Activated CD4-positive, alpha-beta T cell treated with anti-CD3 and anti-CD28 coated beads, Interleukin-2, amount 10 ng/mL, durations not matched to agents 7 days and 5 days (primary cell): Measurements from ENCODE around the gene DZIP1L. TPM values are rescaled to one million over a fixed set of nuclear protein-coding genes. Genes with fewer than 3 reads are reported as not detected.
"Not testable (repeated sequence)": the region's sequence is repeated elsewhere in the genome, so short reads cannot be mapped to it uniquely, and the experiment has no call there.

Source experiments
- CTCF ChIA-PET: fragments of 350-600 bp; sonication (Branson Sonifier 250); formaldehyde crosslinking; loops from one replicate; lab custom pipeline; 2021; ENCODE audit warnings: antibody characterized with exemption; lab: Charles Lee
- POLR2A ChIA-PET: fragments of 350-600 bp; sonication (Branson Sonifier 250); formaldehyde crosslinking; loops from one replicate; lab custom pipeline; 2021; ENCODE audit warnings: antibody characterized with exemption; lab: Charles Lee
- DNase-seq: peaks from one replicate; pipeline ENCODE4 v3.0.0-alpha.2; 2020
- H3K27ac Mint-ChIP-seq: one replicate; pipeline ENCODE4 v1.8.0; 2021; ENCODE audit warnings: mild to moderate bottlenecking, moderate library complexity, mixed read lengths
- H3K27me3 Mint-ChIP-seq: one replicate; pipeline ENCODE4 v1.8.0; 2021; ENCODE audit warnings: mixed read lengths
- H3K36me3 Mint-ChIP-seq: one replicate; pipeline ENCODE4 v1.8.0; 2021; ENCODE audit warnings: low read depth, mixed read lengths
- H3K4me1 Mint-ChIP-seq: one replicate; pipeline ENCODE4 v1.8.0; 2021; ENCODE audit warnings: mixed read lengths
- H3K4me3 Mint-ChIP-seq: one replicate; pipeline ENCODE4 v1.8.0; 2021; ENCODE audit warnings: mild to moderate bottlenecking, moderate library complexity, mixed read lengths
- H3K9me3 Mint-ChIP-seq: one replicate; pipeline ENCODE4 v1.8.0; 2021; ENCODE audit warnings: mixed read lengths
- total RNA-seq, 2 experiments: library from RNA; stranded (reverse); gene quantifications; one replicate each; pipeline ENCODE4 v1.2.3, GENCODE V29; 2021

DZIP1L gene
- total RNA-seq, 2 experiments from 2014 or later = 0.37 to 0.40 TPM

DNA sequence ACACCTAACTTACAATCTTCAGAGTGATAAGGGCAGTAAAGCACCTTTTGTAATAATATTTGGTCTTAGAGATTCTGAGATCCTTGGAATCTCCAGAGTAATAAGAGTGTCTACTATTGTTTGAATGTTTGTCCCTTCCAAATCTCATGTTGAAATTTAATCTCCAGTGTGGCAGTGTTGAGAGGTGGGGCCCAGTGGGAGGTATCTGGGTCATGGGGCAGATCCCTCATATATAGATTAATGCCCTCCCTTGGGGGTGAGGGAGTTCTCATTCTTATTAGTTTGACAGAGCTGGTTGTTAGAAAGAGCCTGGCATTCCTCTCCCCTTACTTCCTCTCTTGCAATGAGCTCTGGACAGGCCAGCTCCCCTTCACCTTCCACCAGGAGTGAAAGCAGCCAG is 16.0 kb downstream of the DZIP1L start:
- no peak overlapping the region for H3K27ac Mint-ChIP-seq
- H3K4me3 Mint-ChIP-seq = no peak overlapping the region
- CTCF ChIA-PET = interaction anchor here (1.3 kb wide), 1 partner anchor 19 kb away, joined by 5 read pairs; no protein-coding TSS in a partner anchor
- no peak for DNase-seq
- H3K4me1 Mint-ChIP-seq = no peaks in the 10 kb centered on the region
- POLR2A ChIA-PET = no interaction called here
- peaks cover 16% of the 10 kb centered on the region for H3K27me3 Mint-ChIP-seq
- H3K36me3 Mint-ChIP-seq = no peaks in the 10 kb centered on the region
- no peaks in the 10 kb centered on the region for H3K9me3 Mint-ChIP-seq

DNA sequence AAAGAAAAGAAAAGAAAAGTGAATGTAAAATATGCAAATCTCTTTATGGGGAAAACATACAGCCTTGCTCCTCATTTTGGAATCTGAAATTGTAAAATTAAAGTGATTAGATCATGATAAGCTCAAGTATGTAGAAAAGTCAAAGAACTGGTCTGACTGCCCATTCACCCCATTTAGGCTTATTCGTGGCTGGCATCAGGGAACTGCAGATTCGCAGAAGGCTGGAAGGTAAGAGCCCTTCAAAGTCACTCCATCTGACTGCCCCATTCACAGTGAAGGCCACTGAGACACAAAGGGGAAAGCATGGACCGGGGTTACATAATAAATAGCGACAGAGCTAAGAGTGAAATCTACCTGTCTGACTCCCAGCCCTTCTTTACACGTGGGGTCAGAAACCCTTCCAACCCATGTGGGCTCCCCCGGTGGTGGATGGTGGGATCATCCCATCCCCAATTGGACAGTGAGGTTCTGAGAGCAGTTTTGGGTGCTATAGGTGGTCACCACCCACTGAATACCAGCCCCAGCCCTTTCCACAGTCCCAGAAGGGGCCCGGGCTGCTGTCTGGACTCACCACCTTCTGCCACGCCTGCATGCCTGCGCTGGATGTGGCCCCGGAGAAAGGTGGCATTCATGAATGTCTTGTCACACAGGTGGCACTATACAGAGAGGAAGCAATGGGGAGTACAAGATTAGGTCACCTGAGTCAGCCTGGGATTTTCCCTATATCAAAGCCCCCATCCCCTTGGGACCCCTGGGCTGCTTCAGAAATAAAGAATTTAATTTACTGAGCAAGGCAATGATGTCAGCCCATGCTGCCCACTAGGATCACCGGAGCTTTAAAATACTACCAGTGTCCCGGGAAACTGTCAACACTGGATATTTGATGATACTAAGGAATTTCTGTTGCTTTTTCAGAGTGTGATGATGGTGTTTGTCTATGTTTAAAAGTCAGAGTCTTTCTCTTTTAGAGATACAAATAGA is 17.9 kb downstream of the DZIP1L start:
- Mint-ChIP-seq H3K36me3 (no peaks in the 10 kb centered on the region), H3K4me1 (no peaks in the 10 kb centered on the region), H3K9me3 (peaks cover 3% of the 10 kb centered on the region), H3K27me3 (peaks cover 20% of the 10 kb centered on the region), H3K4me3 (no peak overlapping the region), H3K27ac (no peak overlapping the region)
- ChIA-PET POLR2A (no interaction called here), CTCF (no interaction called here)
- DNase-seq = no peak

DNA sequence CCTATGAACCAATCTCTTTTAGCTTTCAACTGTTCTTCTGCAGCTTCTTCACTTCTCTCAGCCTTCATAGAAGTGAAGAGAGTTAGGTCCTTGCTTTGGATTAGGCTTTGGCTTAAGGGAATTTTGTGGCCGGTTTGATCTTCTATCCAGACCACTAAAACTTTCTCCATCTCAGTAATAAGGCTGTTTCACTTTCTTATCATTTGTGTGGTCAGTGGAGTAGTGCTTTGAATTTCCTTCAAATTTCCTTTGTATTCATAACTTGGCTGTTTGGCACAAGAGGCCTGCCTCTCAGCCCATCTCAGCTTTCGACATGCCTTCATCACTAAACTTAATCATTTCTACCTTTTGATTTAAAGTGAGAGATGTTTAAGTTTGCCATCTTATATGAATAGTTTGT is 21.7 kb downstream of the DZIP1L start:
- ChIA-PET POLR2A (no interaction called here), CTCF (interaction anchor here (0.6 kb wide), 1 partner anchor 304 kb away, joined by 3 read pairs; no protein-coding TSS in a partner anchor)
- no peak for DNase-seq
- Mint-ChIP-seq H3K36me3 (no peaks in the 10 kb centered on the region), H3K27ac (no peak overlapping the region), H3K4me1 (no peaks in the 10 kb centered on the region), H3K27me3 (peaks cover 22% of the 10 kb centered on the region), H3K4me3 (no peak overlapping the region), H3K9me3 (peaks cover 3% of the 10 kb centered on the region)

DNA sequence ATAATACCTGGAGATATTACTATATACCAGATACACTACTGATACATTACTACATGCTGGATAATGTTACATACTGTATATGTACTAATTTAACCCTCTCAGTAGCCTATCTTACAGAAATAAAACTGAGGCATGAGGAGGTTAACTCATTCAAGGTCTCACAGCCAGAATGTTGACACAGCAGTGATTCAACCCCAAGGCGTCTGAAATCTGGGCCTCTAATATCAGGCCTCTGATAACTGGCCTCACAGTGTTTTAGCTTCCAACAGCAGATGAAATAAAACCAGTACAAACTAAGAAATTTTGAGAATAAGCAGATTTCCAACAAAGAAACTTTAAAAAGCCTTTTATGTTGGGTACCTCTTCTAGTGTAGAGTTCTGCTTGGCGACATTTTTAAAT is 23.4 kb downstream of the DZIP1L start:
- ChIA-PET CTCF (no interaction called here), POLR2A (no interaction called here)
- Mint-ChIP-seq H3K27me3 (peaks cover 28% of the 10 kb centered on the region), H3K4me3 (no peak overlapping the region), H3K4me1 (no peaks in the 10 kb centered on the region), H3K9me3 (peaks cover 3% of the 10 kb centered on the region), H3K27ac (no peak overlapping the region), H3K36me3 (no peaks in the 10 kb centered on the region)
- no peak for DNase-seq

DNA sequence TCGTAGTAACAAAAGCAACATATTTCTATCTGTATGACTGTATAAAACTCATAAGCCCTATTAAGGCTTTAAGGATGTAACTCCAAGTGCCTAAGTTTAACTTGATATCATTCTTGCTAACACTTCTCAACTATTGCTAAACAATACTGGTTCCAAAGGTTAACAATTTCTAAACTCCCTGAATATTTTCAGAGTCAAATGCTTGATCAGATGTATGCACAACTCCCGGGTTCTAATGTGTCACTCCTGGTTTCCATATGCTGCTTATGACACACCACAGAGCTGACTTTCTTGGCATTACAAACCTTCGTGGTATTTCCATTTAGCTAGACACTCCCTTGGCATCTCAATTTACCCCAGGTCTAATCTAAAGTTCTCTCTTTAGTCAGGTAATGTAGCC is 26.3 kb downstream of the DZIP1L start:
- Mint-ChIP-seq H3K36me3 (no peaks in the 10 kb centered on the region), H3K4me3 (no peak overlapping the region), H3K9me3 (peaks cover 3% of the 10 kb centered on the region), H3K27ac (no peak overlapping the region), H3K4me1 (peaks cover 3% of the 10 kb centered on the region), H3K27me3 (peaks cover 20% of the 10 kb centered on the region)
- DNase-seq = no peak
- ChIA-PET CTCF (interaction anchor here (1.5 kb wide), 1 partner anchor 24 kb away, joined by 5 read pairs; no protein-coding TSS in a partner anchor), POLR2A (no interaction called here)

DNA sequence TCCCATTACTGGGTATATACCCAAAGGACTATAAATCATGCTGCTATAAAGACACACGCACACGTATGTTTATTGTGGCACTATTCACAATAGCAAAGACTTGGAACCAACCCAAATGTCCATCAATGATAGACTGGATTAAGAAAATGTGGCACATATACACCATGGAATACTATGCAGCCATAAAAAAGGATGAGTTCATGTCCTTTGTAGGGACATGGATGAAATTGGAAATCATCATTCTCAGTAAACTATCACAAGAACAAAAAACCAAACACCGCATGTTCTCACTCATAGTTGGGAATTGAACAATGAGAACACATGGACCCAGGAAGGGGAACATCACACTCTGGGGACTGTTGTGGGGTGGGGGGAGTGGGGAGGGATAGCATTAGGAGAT is 29.7 kb downstream of the DZIP1L start:
- POLR2A ChIA-PET = not testable (repeated sequence)

DNA sequence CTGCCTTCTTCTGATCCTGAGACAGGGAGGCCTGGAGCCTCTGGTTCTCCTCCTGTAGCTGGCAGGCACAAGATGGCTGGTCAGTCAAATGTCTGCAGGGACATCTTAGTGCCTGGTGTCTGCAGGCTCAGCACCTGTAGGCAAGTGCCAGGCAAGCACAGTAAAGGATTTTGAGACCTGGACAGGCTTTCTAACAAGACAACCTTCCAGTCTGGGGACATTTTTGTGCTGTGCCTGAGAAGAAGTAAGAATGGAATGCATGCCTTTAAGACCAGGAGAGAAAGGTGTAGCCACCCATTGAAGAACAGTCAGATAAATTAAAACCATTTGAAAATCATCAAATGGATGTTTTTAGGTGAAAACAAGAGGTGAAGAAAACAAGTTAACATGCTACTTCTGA is 31.2 kb downstream of the DZIP1L start:
- H3K4me1 Mint-ChIP-seq = peaks cover 41% of the 10 kb centered on the region
- DNase-seq = peak; percentile 1
- POLR2A ChIA-PET = no interaction called here
- no peaks in the 10 kb centered on the region for H3K36me3 Mint-ChIP-seq
- CTCF ChIA-PET = interaction anchor here (1.1 kb wide), 1 partner anchor 34 kb away, joined by 3 read pairs; no protein-coding TSS in a partner anchor
- no peak overlapping the region for H3K4me3 Mint-ChIP-seq
- no peaks in the 10 kb centered on the region for H3K9me3 Mint-ChIP-seq
- H3K27me3 Mint-ChIP-seq = peaks cover 12% of the 10 kb centered on the region
- no peak overlapping the region for H3K27ac Mint-ChIP-seq

More for the DNA sequence above, 29.7 kb downstream of the DZIP1L start:
- peaks cover 36% of the 10 kb centered on the region for H3K4me1 Mint-ChIP-seq
- CTCF ChIA-PET, H3K9me3 Mint-ChIP-seq, H3K36me3 Mint-ChIP-seq, H3K27ac Mint-ChIP-seq, H3K4me3 Mint-ChIP-seq, DNase-seq: not testable (repeated sequence)
- peaks cover 12% of the 10 kb centered on the region for H3K27me3 Mint-ChIP-seq

DNA sequence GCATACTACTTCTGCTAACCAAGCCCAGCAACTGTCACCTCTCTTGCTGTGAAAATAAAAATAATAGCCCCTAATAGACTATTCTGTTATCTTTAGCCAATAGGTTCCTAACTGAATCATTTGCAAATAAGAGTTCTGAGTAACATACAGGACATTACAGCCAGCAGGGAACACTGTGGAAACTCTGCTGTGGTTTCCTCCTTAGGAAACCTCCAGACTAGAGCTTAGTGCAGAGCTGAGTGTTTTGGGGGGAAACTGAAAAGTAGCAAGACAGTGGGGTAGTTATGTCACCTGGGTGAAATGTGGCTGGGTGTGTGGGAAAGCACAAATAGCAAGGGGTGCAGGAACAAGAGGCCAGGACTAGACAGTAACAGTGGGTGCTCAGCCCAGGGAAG is 32.4 kb downstream of the DZIP1L start:
- ChIA-PET CTCF (interaction anchor here (0.8 to 1.3 kb wide), 3 partner anchors 14 to 248 kb away, joined by 3 to 5 read pairs (median 3); no protein-coding TSS in a partner anchor), POLR2A (no interaction called here)
- Mint-ChIP-seq H3K27me3 (peaks cover 9% of the 10 kb centered on the region), H3K9me3 (no peaks in the 10 kb centered on the region), H3K27ac (peak overlapping the region; percentile 89), H3K4me1 (peaks cover 44% of the 10 kb centered on the region), H3K4me3 (peak overlapping the region; percentile 65), H3K36me3 (no peaks in the 10 kb centered on the region)
- no peak for DNase-seq

DNA sequence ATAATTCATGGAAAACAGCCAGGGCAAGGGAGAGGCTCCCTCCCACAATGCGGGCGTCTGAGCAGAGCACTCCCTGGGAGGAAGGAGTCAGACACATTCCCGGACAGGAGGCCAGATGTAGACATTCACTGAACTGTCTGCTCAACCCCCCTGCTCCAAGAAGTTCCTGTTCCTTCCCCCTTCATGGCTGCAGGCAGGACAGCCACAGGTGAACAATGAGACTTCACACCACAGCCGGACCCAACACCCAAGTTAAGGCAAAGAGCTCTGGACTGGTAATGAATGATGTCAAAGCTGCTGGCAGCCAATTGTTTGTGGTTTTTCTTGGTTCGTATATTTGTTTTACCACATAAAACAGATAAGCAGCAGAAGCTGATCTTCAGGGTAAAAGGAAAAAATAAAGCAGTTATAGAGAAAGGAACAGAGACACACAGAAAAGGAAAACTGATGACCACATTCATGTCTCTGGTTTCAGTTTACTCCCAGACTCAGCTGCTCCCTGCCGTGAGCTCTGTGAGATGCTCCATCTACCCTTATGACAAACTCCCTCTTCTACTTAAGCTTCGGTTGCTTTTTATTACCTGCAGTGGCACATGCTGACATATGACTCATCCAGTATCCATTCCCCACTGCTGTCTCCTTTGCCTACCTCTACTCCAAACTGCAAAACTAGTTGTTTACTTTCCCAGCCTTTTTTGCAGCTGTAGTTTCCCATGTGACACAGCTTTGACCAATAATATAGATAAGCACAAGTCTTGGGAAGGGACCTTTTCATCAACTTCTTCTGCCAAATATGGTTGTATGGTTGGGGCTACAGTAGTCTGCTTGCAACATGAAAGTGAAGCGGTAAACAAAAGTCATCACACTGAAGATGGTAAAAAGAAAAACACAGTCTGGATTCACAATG is 33.1 kb downstream of the DZIP1L start:
- Mint-ChIP-seq H3K4me1 (peaks cover 44% of the 10 kb centered on the region), H3K27me3 (peaks cover 7% of the 10 kb centered on the region), H3K9me3 (no peaks in the 10 kb centered on the region), H3K27ac (peak overlapping the region; percentile 89), H3K36me3 (no peaks in the 10 kb centered on the region), H3K4me3 (peak overlapping the region; percentile 65)
- DNase-seq = peak; percentile 48
- CTCF ChIA-PET = interaction anchor here (0.6 to 1.3 kb wide), 4 partner anchors 8 to 449 kb away, joined by 3 to 5 read pairs (median 3); no protein-coding TSS in a partner anchor
- POLR2A ChIA-PET = interaction anchor here (1.0 kb wide), 1 partner anchor 1330 kb away, joined by 3 read pairs; the partner anchor contains the start of gene STAG1

DNA sequence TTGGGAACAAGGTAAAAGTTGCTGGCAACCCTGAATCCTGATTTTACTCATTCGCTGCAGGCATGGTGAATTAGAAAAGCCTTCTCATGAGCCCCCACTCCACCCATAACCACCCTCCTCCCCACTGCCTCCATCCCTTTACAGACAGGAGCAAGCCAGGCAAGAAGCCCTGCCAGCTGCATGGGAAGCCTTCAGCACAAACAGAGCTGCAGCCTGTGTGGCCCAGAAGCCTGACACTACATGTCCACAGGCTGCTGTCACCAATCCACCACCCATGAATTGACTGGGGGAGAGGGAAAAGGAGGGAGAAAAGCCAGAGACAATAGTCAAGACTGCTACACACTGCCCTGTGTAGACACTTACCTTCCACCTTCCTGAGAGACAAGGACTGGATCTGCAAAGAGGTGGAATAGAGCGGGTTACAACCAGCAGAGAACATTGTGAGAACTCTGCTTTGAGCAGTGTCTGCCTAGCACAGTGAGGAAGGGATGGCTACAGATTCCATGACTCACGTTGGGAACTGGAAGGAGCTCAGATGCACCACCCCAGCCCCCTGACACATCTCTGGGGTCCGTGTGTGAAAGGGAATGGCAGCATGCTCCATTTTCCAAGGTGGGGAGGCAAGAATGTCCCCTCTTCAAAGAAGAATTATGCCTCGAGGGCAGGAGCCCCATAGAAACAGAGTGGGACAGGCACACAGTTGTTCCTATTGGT is 33.9 kb downstream of the DZIP1L start:
- H3K4me3 Mint-ChIP-seq = peak overlapping the region; percentile 65
- peaks cover 44% of the 10 kb centered on the region for H3K4me1 Mint-ChIP-seq
- CTCF ChIA-PET = interaction anchor here (0.9 to 2.2 kb wide), 3 partner anchors 12 to 20 kb away, joined by 3 to 9 read pairs (median 5); no protein-coding TSS in a partner anchor
- POLR2A ChIA-PET = interaction anchor here (1.0 kb wide), 1 partner anchor 1329 kb away, joined by 3 read pairs; the partner anchor contains the start of gene STAG1
- DNase-seq = no peak
- peaks cover 5% of the 10 kb centered on the region for H3K27me3 Mint-ChIP-seq
- H3K36me3 Mint-ChIP-seq = no peaks in the 10 kb centered on the region
- H3K27ac Mint-ChIP-seq = peak overlapping the region; percentile 62
- no peaks in the 10 kb centered on the region for H3K9me3 Mint-ChIP-seq

DNA sequence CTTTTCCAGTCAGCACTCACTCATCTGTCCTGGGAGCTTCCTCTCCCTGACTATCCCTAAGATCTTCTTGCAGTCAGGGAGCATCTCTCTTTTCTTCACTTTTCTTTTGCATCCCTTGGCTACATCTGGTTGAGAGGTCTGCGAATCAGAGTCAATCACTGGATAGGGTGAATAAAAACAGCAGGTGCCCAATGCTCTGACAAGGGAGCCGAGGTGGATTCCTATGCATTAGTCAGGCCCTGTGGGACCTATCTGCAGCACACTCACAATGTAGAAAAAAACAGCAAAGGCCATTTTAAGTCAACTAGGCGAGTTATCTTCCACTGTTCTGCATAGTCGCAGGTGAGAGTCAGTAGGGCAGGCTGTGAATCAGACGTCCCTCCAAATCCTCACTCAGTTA is 35.5 kb downstream of the DZIP1L start:
- Mint-ChIP-seq H3K27me3 (peaks cover 10% of the 10 kb centered on the region), H3K27ac (peak overlapping the region; percentile 26), H3K4me3 (no peak overlapping the region), H3K4me1 (peaks cover 44% of the 10 kb centered on the region), H3K36me3 (no peaks in the 10 kb centered on the region), H3K9me3 (no peaks in the 10 kb centered on the region)
- DNase-seq = no peak
- ChIA-PET POLR2A (no interaction called here), CTCF (interaction anchor here (1.2 to 2.2 kb wide), 2 partner anchors 11 to 39 kb away, joined by 4 to 9 read pairs; no protein-coding TSS in a partner anchor)

DNA sequence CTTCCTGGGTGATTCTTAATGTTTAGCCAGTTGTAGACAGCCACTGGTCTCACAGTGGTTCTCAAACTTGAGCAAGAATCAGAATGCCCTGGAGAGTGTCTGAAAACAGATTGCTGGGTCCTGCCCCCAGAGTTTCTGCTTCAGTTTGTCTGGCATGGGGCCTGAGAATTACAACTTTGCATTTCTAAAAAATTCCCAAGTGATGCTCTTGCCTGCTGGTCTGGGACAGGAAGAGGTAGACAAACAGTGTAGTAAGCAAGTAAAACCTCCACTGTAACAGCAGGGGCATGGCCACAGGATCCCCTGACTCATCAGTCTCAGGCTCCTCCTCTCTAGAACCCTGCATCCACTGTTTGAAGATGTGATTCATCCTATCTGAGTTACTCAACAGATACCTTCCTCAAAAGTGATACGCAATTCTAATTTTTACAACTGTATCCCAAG is 36.5 kb downstream of the DZIP1L start:
- Mint-ChIP-seq H3K36me3 (no peaks in the 10 kb centered on the region), H3K9me3 (no peaks in the 10 kb centered on the region), H3K27me3 (peaks cover 11% of the 10 kb centered on the region), H3K4me3 (no peak overlapping the region), H3K4me1 (peaks cover 40% of the 10 kb centered on the region), H3K27ac (no peak overlapping the region)
- CTCF ChIA-PET = no interaction called here
- no peak for DNase-seq
- POLR2A ChIA-PET = no interaction called here
